DND-41 (cell line): ENCODE results near the gene LETM1.

Experiments
- CTCF ChIP-seq: IDR thresholded peaks from 2 replicates; pipeline ENCODE4 v1.5.1; 2012; ENCODE audit warnings: borderline replicate concordance, low read length, moderate library complexity, mild to moderate bottlenecking; ENCODE audit not compliant: poor library complexity, severe bottlenecking; ENCODE audit errors: extremely low read depth
- EZH2 ChIP-seq: IDR thresholded peaks from 3 replicates; pipeline ENCODE4 v1.6.1; 2012; ENCODE audit warnings: borderline replicate concordance, low read depth, mild to moderate bottlenecking, moderate library complexity, low read length, inconsistent platforms; ENCODE audit not compliant: severe bottlenecking

- no peak for TF ChIP-seq CTCF
- TF ChIP-seq EZH2 = no peak
Measured at GRCh38 chr4:1773754-1774153, 82.2 kb downstream of the LETM1 start.
